H1 (cell line): Measurements from ENCODE around the gene PLA2G1B. TPM values are rescaled to one million over a fixed set of nuclear protein-coding genes. Genes with fewer than 3 reads are reported as not detected.

Experiments used
- CTCF ChIA-PET: fragments of 300-600 bp; sonication (Branson Sonifier 250); formaldehyde crosslinking; loops from one replicate; lab custom pipeline; 2021; ENCODE audit not compliant: partially characterized antibody; lab: Charles Lee
- POLR2A ChIA-PET: fragments of 300-600 bp; sonication (Branson Sonifier 250); formaldehyde crosslinking; loops from one replicate; lab custom pipeline; 2021; ENCODE audit warnings: inconsistent platforms; ENCODE audit not compliant: partially characterized antibody; lab: Charles Lee
- DNase-seq, 2 experiments: peaks; one replicate each; pipeline versions ENCODE4 v3.0.0 to v3.0.0-alpha.2; 2010 to 2022; ENCODE audit warnings: low spot score in 2 of 2, low read depth in 1 of 2, mixed read lengths in 1 of 2
- FAIRE-seq: peaks from 2 replicates; lab custom pipeline; 2011; peaks lifted over from hg19 to GRCh38; lab: Jason Lieb, UNC
- H2AFZ ChIP-seq: 2 replicates; pipeline ENCODE4 v1.8.1; 2012; ENCODE audit warnings: low read length, inconsistent platforms
- H2AK5ac ChIP-seq: 2 replicates; pipeline ENCODE4 v1.6.1; 2013; ENCODE audit warnings: low read depth, low read length
- H2BK120ac ChIP-seq: replicated peaks from 2 replicates; pipeline ENCODE3; 2013; ENCODE audit warnings: low read depth, low read length, inconsistent platforms
- H2BK12ac ChIP-seq: 2 replicates; pipeline ENCODE4 v1.6.1; 2013; ENCODE audit warnings: low read depth, low read length
- H2BK15ac ChIP-seq: 2 replicates; pipeline ENCODE4 v1.6.1; 2013; ENCODE audit warnings: low read length
- H2BK20ac ChIP-seq: 2 replicates; pipeline ENCODE4 v1.6.1; 2013; ENCODE audit warnings: low read length
- H2BK5ac ChIP-seq: 2 replicates; pipeline ENCODE4 v1.6.1; 2013; ENCODE audit warnings: low read depth, low read length
- H3K14ac ChIP-seq: 2 replicates; pipeline ENCODE4 v1.6.1; 2013; ENCODE audit warnings: inconsistent platforms; ENCODE audit not compliant: insufficient read length
- H3K18ac ChIP-seq: 2 replicates; pipeline ENCODE4 v1.6.1; 2013; ENCODE audit warnings: low read length; ENCODE audit errors: extremely low read depth
- H3K23ac ChIP-seq: 2 replicates; pipeline ENCODE4 v1.6.1; 2013; ENCODE audit warnings: inconsistent platforms; ENCODE audit not compliant: insufficient read length
- H3K23me2 ChIP-seq: 2 replicates; pipeline ENCODE4 v1.6.1; 2013; ENCODE audit warnings: low read depth, low read length
- H3K27ac ChIP-seq: 2 replicates; pipeline ENCODE4 v1.6.1; 2011; ENCODE audit warnings: low read depth, low read length, inconsistent platforms
- H3K27me3 ChIP-seq, 4 experiments: replicated peaks in 1 of 4; 1 replicate in 1 of 4; 2 replicates in 3 of 4; pipeline versions ENCODE4 v1.6.1 to v1.8.1; 2011 to 2013; ENCODE audit warnings: low read length in 3 of 4, mild to moderate bottlenecking in 3 of 4, inconsistent platforms in 2 of 4, mixed read lengths in 2 of 4, moderate library complexity in 1 of 4; ENCODE audit not compliant: control insufficient read depth in 3 of 4, insufficient read depth in 3 of 4; ENCODE audit errors: extremely low read depth in 1 of 4
- H3K36me3 ChIP-seq, 4 experiments: 2 replicates each; pipeline versions ENCODE4 v1.6.1 to v1.8.1; 2011 to 2013; ENCODE audit warnings: mild to moderate bottlenecking in 4 of 4, low read length in 3 of 4, moderate library complexity in 2 of 4, control low read depth in 1 of 4, inconsistent platforms in 1 of 4; ENCODE audit not compliant: insufficient read depth in 4 of 4, control insufficient read depth in 2 of 4
- H3K4ac ChIP-seq: replicated peaks from 2 replicates; pipeline ENCODE3; 2013; ENCODE audit warnings: low read length, low read depth, mixed read lengths, inconsistent platforms; ENCODE audit not compliant: insufficient read length
- H3K4me1 ChIP-seq, 4 experiments: replicated peaks in 1 of 4; 1 replicate in 1 of 4; 2 replicates in 3 of 4; pipeline versions ENCODE4 v1.6.1 to v1.8.1; 2011 to 2013; ENCODE audit warnings: low read length in 3 of 4, inconsistent platforms in 2 of 4, mixed read lengths in 1 of 4; ENCODE audit not compliant: insufficient read depth in 4 of 4, control insufficient read depth in 3 of 4
- H3K4me2 ChIP-seq, 2 experiments: 2 replicates each; pipeline versions ENCODE4 v1.6.1 to v1.8.1; 2011 to 2013; ENCODE audit warnings: low read depth in 2 of 2, low read length in 2 of 2, control low read depth in 1 of 2, inconsistent platforms in 1 of 2, mild to moderate bottlenecking in 1 of 2; ENCODE audit not compliant: insufficient read depth in 1 of 2
- H3K4me3 ChIP-seq, 4 experiments: fragments of 200-600, 300-600 bp in 1 of 4; sonication (generic), shearing (Covaris generic), sonication (Bioruptor Twin) in 1 of 4; 2 replicates each; pipeline versions ENCODE4 v1.5.1 to v1.8.1; 2011 to 2016; ENCODE audit warnings: low read length in 4 of 4, low read depth in 3 of 4, control low read depth in 2 of 4, inconsistent platforms in 2 of 4, mild to moderate bottlenecking in 2 of 4, mixed read lengths in 1 of 4, moderate library complexity in 1 of 4; ENCODE audit not compliant: insufficient read depth in 2 of 4; ENCODE audit errors: extremely low read depth in 1 of 4
- H3K56ac ChIP-seq: replicated peaks from 2 replicates; pipeline ENCODE3; 2013; ENCODE audit warnings: low read depth, mild to moderate bottlenecking, mixed read lengths, low read length, inconsistent platforms; ENCODE audit not compliant: insufficient read length
- H3K79me1 ChIP-seq: 2 replicates; pipeline ENCODE4 v1.6.1; 2013; ENCODE audit warnings: low read depth, low read length, control low read depth
- H3K79me2 ChIP-seq, 2 experiments: 2 replicates each; pipeline versions ENCODE4 v1.6.1 to v1.8.1; 2012 to 2013; ENCODE audit warnings: low read length in 2 of 2, mild to moderate bottlenecking in 2 of 2, inconsistent platforms in 1 of 2; ENCODE audit not compliant: insufficient read depth in 2 of 2, control insufficient read depth in 1 of 2
- H3K9ac ChIP-seq, 4 experiments: replicated peaks in 1 of 4; 1 replicate in 1 of 4; 2 replicates in 3 of 4; pipeline versions ENCODE4 v1.6.1 to v1.8.1; 2011 to 2013; ENCODE audit warnings: low read depth in 3 of 4, low read length in 3 of 4, control low read depth in 2 of 4, mild to moderate bottlenecking in 2 of 4, moderate library complexity in 2 of 4, inconsistent platforms in 1 of 4; ENCODE audit errors: extremely low read depth in 1 of 4
- H3K9me3 ChIP-seq, 2 experiments: 2 replicates each; pipeline versions ENCODE4 v1.6.1 to v1.8.1; 2012 to 2013; ENCODE audit warnings: mild to moderate bottlenecking in 2 of 2, moderate library complexity in 2 of 2, control low read depth in 1 of 2, inconsistent platforms in 1 of 2, low read depth in 1 of 2, low read length in 1 of 2, mixed read lengths in 1 of 2; ENCODE audit not compliant: insufficient read depth in 2 of 2
- H4K20me1 ChIP-seq, 2 experiments: replicated peaks in 1 of 2; 2 replicates each; pipeline versions ENCODE3 to v1.8.1; 2011 to 2013; ENCODE audit warnings: inconsistent platforms in 2 of 2, low read length in 2 of 2, mild to moderate bottlenecking in 1 of 2; ENCODE audit not compliant: insufficient read depth in 2 of 2, control insufficient read depth in 1 of 2
- H4K5ac ChIP-seq: 2 replicates; pipeline ENCODE4 v1.6.1; 2013; ENCODE audit warnings: low read length, low read depth, mixed read lengths, inconsistent platforms; ENCODE audit not compliant: insufficient read length
- H4K8ac ChIP-seq: 2 replicates; pipeline ENCODE4 v1.8.0; 2013; ENCODE audit warnings: mild to moderate bottlenecking, moderate library complexity, low read length, inconsistent platforms; ENCODE audit not compliant: insufficient read depth; ENCODE audit errors: extremely low read depth
- H4K91ac ChIP-seq: replicated peaks from 2 replicates; pipeline ENCODE3; 2013; ENCODE audit warnings: low read length, mixed read lengths, inconsistent platforms; ENCODE audit not compliant: insufficient read length
- ASH2L ChIP-seq: fragments of 200-600, 300-600 bp; sonication (generic); IDR thresholded peaks from one replicate; pipeline ENCODE4 v1.7.1; 2017; ENCODE audit warnings: low read length
- CEBPB ChIP-seq: IDR thresholded peaks from 2 replicates; pipeline ENCODE4 v1.6.1; 2012; ENCODE audit warnings: low read depth, low read length
- CHD2 ChIP-seq: IDR thresholded peaks from 2 replicates; pipeline ENCODE4 v1.6.1; 2012; ENCODE audit warnings: low read length, improper control_type of control experiment
- EP300 ChIP-seq, 2 experiments: IDR thresholded peaks; 1 replicate in 1 of 2; 2 replicates in 1 of 2; pipeline ENCODE4 v1.6.1; 2011 to 2012; ENCODE audit warnings: low read depth in 2 of 2, low read length in 2 of 2, mild to moderate bottlenecking in 2 of 2, borderline replicate concordance in 1 of 2, inconsistent platforms in 1 of 2, moderate library complexity in 1 of 2
- FOSL1 ChIP-seq: IDR thresholded peaks from 2 replicates; pipeline ENCODE4 v1.6.1; 2011; ENCODE audit warnings: mild to moderate bottlenecking, low read depth, low read length, moderate library complexity; ENCODE audit not compliant: insufficient read depth
- GABPA ChIP-seq: IDR thresholded peaks from 2 replicates; pipeline ENCODE4 v1.6.1; 2011; ENCODE audit warnings: mild to moderate bottlenecking, low read length, moderate library complexity, borderline replicate concordance; ENCODE audit not compliant: insufficient read depth
- MAFK ChIP-seq: IDR thresholded peaks from 2 replicates; pipeline ENCODE4 v1.6.1; 2012; ENCODE audit warnings: low read depth, mild to moderate bottlenecking, improper control_type of control experiment, low read length
- NANOG ChIP-seq: IDR thresholded peaks from 2 replicates; pipeline ENCODE4 v1.6.1; 2011; ENCODE audit warnings: low read length, low read depth, mild to moderate bottlenecking, inconsistent platforms; ENCODE audit not compliant: insufficient read depth, poor library complexity, severe bottlenecking
- POLR2AphosphoS5 ChIP-seq: IDR thresholded peaks from 2 replicates; pipeline ENCODE4 v1.6.1; 2011; ENCODE audit warnings: low read depth, low read length
- RBBP5 ChIP-seq: IDR thresholded peaks from 2 replicates; pipeline ENCODE4 v1.7.1; 2012; ENCODE audit warnings: low read depth, mild to moderate bottlenecking, inconsistent platforms, low read length, moderate library complexity, borderline replicate concordance
- RNF2 ChIP-seq: fragments of 200-900, 300-1000 bp; sonication (generic); IDR thresholded peaks from 2 replicates; pipeline ENCODE4 v1.7.1; 2016; ENCODE audit warnings: borderline replicate concordance, low read depth, mild to moderate bottlenecking, antibody characterized with exemption, low read length; ENCODE audit not compliant: poor library complexity, severe bottlenecking; ENCODE audit errors: missing control alignments
- TBP ChIP-seq: IDR thresholded peaks from 2 replicates; pipeline ENCODE4 v1.6.1; 2011; ENCODE audit warnings: low read depth, low read length, improper control_type of control experiment
- TCF12 ChIP-seq: IDR thresholded peaks from 2 replicates; pipeline ENCODE4 v1.6.1; 2011; ENCODE audit warnings: low read depth, mild to moderate bottlenecking, low read length
- WGBS, 2 experiments: shearing (Covaris generic) in 1 of 2; methylation state at CpG; one replicate each; pipeline versions ENCODE4 v1.1.6 to v1.1.7; 2013 to 2015; ENCODE audit warnings: low lambda C conversion rate in 2 of 2, mixed read lengths in 2 of 2, inconsistent platforms in 1 of 2, low coverage in 1 of 2, missing lambda C conversion rate in 1 of 2; ENCODE audit not compliant: insufficient replicate concordance in 2 of 2, insufficient coverage in 1 of 2, insufficient read length in 1 of 2; ENCODE audit errors: extremely low coverage in 1 of 2, missing lambda C conversion rate in 1 of 2; 5-methylcytosine and 5-hydroxymethylcytosine counted together
- polyA plus RNA-seq, 7 experiments: library from polyadenylated mRNA; depleted of rRNA in 3 of 7; stranded (reverse) in 5 of 7; unstranded in 2 of 7; fragments of >200 nt in 5 of 7; fragments of 200-250 nt in 2 of 7; gene quantifications; 1 replicate in 5 of 7; 2 replicates in 1 of 7; 4 replicates in 1 of 7; pipeline versions ENCODE4 v1.2.1 to v1.2.3, GENCODE V29; 2011 to 2013; ENCODE audit warnings: missing spikeins in 2 of 7, mixed read lengths in 2 of 7
- total RNA-seq: library from RNA; stranded (reverse); fragmentation: NEBNext Ultra II Directional; extraction: Animal tissue kit (Norgen Biotek cat#: 25700); gene quantifications from 2 replicates; pipeline ENCODE4 v1.2.1, GENCODE V29; 2021

PLA2G1B gene
- total and polyA plus RNA-seq, 2 of the 8 experiments (the other 6 are each of a cell fraction or from before 2014, with no cell fraction given): not detected

GRCh38 chr12:120364487-120364886 lies 36.9 kb upstream of the PLA2G1B start:
- Histone ChIP-seq H4K20me1 (peaks cover 0 to 17% of the 10 kb centered on the region in 2 experiments), H3K27ac (no peak overlapping the region), H2BK20ac (no peak overlapping the region), H2BK120ac (no peak overlapping the region), H3K4ac (no peak overlapping the region), H3K27me3 (peaks cover 0 to 1% (median under 1%) of the 10 kb centered on the region in 4 experiments; a peak in 2 of 7 replicates), H3K9ac (no peak overlapping the region), H4K5ac (no peak overlapping the region), H2BK12ac (no peak overlapping the region), H3K23me2 (peaks cover 9% of the 10 kb centered on the region), H4K8ac (no peak overlapping the region), H2BK15ac (no peak overlapping the region), H2BK5ac (no peak overlapping the region), H3K4me2 (no peak overlapping the region), H3K79me2 (peaks cover 0 to 32% of the 10 kb centered on the region in 2 experiments; a peak in 2 of 4 replicates), H2AFZ (no peak overlapping the region), H3K4me1 (peaks cover 15 to 38% (median 32%) of the 10 kb centered on the region in 4 experiments), H3K56ac (no peak overlapping the region), H2AK5ac (no peak overlapping the region), H3K18ac (no peak overlapping the region), H3K9me3 (no peaks in the 10 kb centered on the region), H3K4me3 (no peak overlapping the region), H3K79me1 (peaks cover 7% of the 10 kb centered on the region; the same call in 1 of the 2 replicates), H3K36me3 (peaks cover 6 to 42% (median 9%) of the 10 kb centered on the region in 4 experiments; a peak in 6 of 8 replicates), H3K14ac (no peak overlapping the region), H3K23ac (no peak overlapping the region), H4K91ac (no peak overlapping the region)
- ChIA-PET CTCF (interaction anchor here (0.7 to 12.5 kb wide), 11 partner anchors 8 to 94 kb away, joined by 3 to 310 read pairs (median 3); partner anchors contain the start of genes COX6A1 and PLA2G1B), POLR2A (interaction anchor here (0.6 to 9.2 kb wide), 6 partner anchors 8 to 312 kb away, joined by 3 to 78 read pairs (median 3); partner anchors contain the start of genes DYNLL1 and MSI1)
- FAIRE-seq (no peak), DNase-seq (no peak)
- WGBS, 2 experiments: 84% methylated on average over 6 of the region's 6 CpGs; no CpG with 5 or more reads in 1 of the 2 experiments
- no peak for TF ChIP-seq TCF12
- no peak for TF ChIP-seq EP300 (IDR thresholded peaks at IDR 0.05; ENCODE audit: borderline replicate concordance in 1 of 2, low read depth in 2 of 2, low read length in 2 of 2)
- no peak for TF ChIP-seq POLR2AphosphoS5
- no peak for TF ChIP-seq ASH2L
- no peak for TF ChIP-seq NANOG
- no peak for TF ChIP-seq MAFK
- no peak for TF ChIP-seq GABPA
- no peak for TF ChIP-seq TBP
- no peak for TF ChIP-seq RNF2
- no peak for TF ChIP-seq CHD2
- TF ChIP-seq FOSL1: no peak
- TF ChIP-seq RBBP5: no peak
- TF ChIP-seq CEBPB: no peak
